Activated naive CD4-positive, alpha-beta T cell treated with anti-CD3 and anti-CD28 coated beads, Interleukin-2, amount 50 U/mL, for 24 hours (primary cell): ENCODE results near the gene PUS7.
"Not testable (repeated sequence)": the region's sequence is repeated elsewhere in the genome, so short reads cannot be mapped to it uniquely, and the experiment has no call there.

Experiments
- H3K27ac Mint-ChIP-seq: one replicate; pipeline ENCODE4 v1.8.0; 2021; ENCODE audit warnings: mild to moderate bottlenecking, mixed read lengths
- H3K27me3 Mint-ChIP-seq: one replicate; pipeline ENCODE4 v1.8.0; 2021; ENCODE audit warnings: mixed read lengths
- H3K36me3 Mint-ChIP-seq: one replicate; pipeline ENCODE4 v1.8.0; 2021; ENCODE audit warnings: mixed read lengths
- H3K4me1 Mint-ChIP-seq: one replicate; pipeline ENCODE4 v1.8.0; 2021; ENCODE audit warnings: mixed read lengths
- H3K4me3 Mint-ChIP-seq: one replicate; pipeline ENCODE4 v1.8.0; 2021; ENCODE audit warnings: mild to moderate bottlenecking, mixed read lengths
- H3K9me3 Mint-ChIP-seq: one replicate; pipeline ENCODE4 v1.8.0; 2021; ENCODE audit warnings: mixed read lengths

PUS7 gene

GRCh38 chr7:105473163-105473562 is 48.9 kb downstream of the PUS7 start:
- Mint-ChIP-seq H3K36me3 (peaks cover 18% of the 10 kb centered on the region), H3K4me1 (no peaks in the 10 kb centered on the region), H3K9me3 (no peaks in the 10 kb centered on the region), H3K4me3 (no peak overlapping the region), H3K27ac (no peak overlapping the region), H3K27me3 (no peaks in the 10 kb centered on the region)

DNA sequence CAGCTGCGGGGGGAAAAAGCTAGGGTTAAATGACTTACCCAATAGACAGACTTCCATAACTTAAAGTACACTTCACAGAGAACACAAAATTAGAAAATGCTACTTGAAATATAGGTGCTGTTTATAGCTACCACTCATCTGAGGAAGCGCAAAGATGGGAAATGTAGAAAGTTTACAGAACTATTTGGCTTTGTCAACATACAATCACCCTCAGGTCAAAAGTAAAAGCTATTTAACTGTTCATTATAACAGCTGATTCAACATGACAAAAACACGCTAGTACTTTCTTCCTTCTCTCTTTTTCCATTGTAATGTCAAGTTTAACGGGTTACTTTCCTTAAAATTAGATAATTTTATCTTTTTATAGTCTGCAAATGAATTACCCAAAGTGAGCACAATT is 51.2 kb downstream of the PUS7 start:
- no peak overlapping the region for H3K27ac Mint-ChIP-seq
- H3K27me3 Mint-ChIP-seq, result no peaks in the 10 kb centered on the region
- no peaks in the 10 kb centered on the region for H3K4me1 Mint-ChIP-seq
- no peaks in the 10 kb centered on the region for H3K9me3 Mint-ChIP-seq
- H3K4me3 Mint-ChIP-seq, result no peak overlapping the region
- peaks cover 17% of the 10 kb centered on the region for H3K36me3 Mint-ChIP-seq

DNA sequence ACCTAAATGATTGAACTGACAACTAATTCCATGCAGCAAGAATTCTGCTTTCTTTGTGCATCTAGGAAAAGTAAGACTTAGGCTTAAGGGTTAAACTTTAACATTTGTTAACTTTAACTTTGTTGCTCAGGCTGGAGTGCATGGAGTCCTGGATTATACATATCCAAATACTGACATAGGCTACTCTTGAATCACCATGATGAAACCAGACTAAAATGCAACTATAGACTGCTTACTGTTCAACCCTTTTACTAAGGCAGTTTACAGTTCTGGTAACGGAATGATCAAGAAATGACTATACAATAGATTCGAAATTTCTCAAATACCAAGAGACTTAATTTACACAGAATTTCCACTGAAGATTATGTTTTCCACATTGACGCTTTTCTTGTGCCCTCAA is 52.0 kb downstream of the PUS7 start:
- Mint-ChIP-seq H3K36me3 (peaks cover 14% of the 10 kb centered on the region), H3K27ac (no peak overlapping the region), H3K9me3 (no peaks in the 10 kb centered on the region), H3K4me1 (no peaks in the 10 kb centered on the region), H3K4me3 (no peak overlapping the region), H3K27me3 (no peaks in the 10 kb centered on the region)

- H3K9me3 Mint-ChIP-seq, result no peaks in the 10 kb centered on the region
- H3K27ac Mint-ChIP-seq, result no peak overlapping the region
- peaks cover 13% of the 10 kb centered on the region for H3K36me3 Mint-ChIP-seq
- H3K4me3 Mint-ChIP-seq, result no peak overlapping the region
- no peaks in the 10 kb centered on the region for H3K27me3 Mint-ChIP-seq
- no peaks in the 10 kb centered on the region for H3K4me1 Mint-ChIP-seq
Measured at GRCh38 chr7:105462765-105463420, 59.2 kb downstream of the PUS7 start.

- H3K36me3 Mint-ChIP-seq, result peaks cover 11% of the 10 kb centered on the region
- H3K27ac Mint-ChIP-seq, result no peak overlapping the region
- no peaks in the 10 kb centered on the region for H3K4me1 Mint-ChIP-seq
- no peak overlapping the region for H3K4me3 Mint-ChIP-seq
- no peaks in the 10 kb centered on the region for H3K9me3 Mint-ChIP-seq
- H3K27me3 Mint-ChIP-seq, result no peaks in the 10 kb centered on the region
Measured at GRCh38 chr7:105461518-105461917, 60.6 kb downstream of the PUS7 start.

DNA sequence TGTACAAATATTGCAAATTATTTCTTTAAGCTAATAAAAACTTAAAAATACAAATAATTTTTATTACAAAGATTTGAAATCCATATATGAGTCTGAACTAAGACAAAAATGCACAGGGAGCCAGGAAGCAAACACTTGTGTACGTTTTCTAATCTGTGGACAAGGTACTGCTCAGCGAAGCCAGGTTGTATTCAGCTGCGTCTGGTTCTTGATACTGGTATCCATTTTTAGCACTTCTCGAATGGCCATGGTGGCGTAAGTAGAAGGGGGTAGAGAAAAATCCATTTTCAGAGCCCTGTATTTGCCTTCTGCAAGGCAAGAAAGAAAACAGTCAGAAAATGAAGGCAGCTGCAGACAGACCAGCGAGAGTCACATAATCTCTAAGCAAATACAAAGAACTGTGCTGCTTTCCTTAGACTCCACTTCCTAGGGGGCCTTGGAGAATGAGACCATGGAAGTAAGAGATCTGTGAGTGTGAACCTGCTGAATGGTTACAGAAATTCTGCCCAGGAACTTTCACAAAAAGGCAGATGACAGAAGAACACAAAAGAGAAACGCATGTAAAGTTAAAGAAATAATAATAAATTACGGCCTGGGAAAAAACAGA is 64.3 kb downstream of the PUS7 start:
- no peak overlapping the region for H3K4me3 Mint-ChIP-seq
- no peaks in the 10 kb centered on the region for H3K4me1 Mint-ChIP-seq
- H3K9me3 Mint-ChIP-seq, result no peaks in the 10 kb centered on the region
- peaks cover 13% of the 10 kb centered on the region for H3K36me3 Mint-ChIP-seq
- no peaks in the 10 kb centered on the region for H3K27me3 Mint-ChIP-seq
- no peak overlapping the region for H3K27ac Mint-ChIP-seq

DNA sequence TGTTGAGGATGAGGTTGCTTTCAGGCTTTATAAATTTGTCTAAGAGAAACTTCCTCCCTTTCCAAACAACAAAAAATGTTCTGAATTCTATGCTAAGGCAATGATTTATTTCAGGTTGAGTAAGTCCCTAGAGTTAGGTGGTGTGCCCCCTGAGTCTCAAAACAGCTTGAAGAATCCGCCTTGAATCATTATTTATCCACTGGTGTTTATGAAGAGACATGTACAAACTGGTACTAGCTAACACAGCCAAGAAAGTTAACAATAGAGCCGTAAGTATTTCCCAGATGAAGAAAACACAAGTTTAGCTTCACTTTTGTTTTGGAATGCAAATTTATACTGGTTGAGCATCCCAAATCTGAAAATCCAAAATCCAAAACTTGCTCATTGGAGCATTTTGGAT is 67.2 kb downstream of the PUS7 start:
- H3K4me1 Mint-ChIP-seq, result no peaks in the 10 kb centered on the region
- H3K9me3 Mint-ChIP-seq, result no peaks in the 10 kb centered on the region
- no peak overlapping the region for H3K27ac Mint-ChIP-seq
- no peaks in the 10 kb centered on the region for H3K27me3 Mint-ChIP-seq
- H3K4me3 Mint-ChIP-seq, result no peak overlapping the region
- H3K36me3 Mint-ChIP-seq, result peaks cover 6% of the 10 kb centered on the region

GRCh38 chr7:105454095-105454747 is 67.8 kb downstream of the PUS7 start:
- no peaks in the 10 kb centered on the region for H3K27me3 Mint-ChIP-seq
- H3K27ac Mint-ChIP-seq, result no peak overlapping the region
- H3K9me3 Mint-ChIP-seq, result no peaks in the 10 kb centered on the region
- no peaks in the 10 kb centered on the region for H3K4me1 Mint-ChIP-seq
- H3K4me3 Mint-ChIP-seq, result no peak overlapping the region
- H3K36me3 Mint-ChIP-seq, result peaks cover 6% of the 10 kb centered on the region

DNA sequence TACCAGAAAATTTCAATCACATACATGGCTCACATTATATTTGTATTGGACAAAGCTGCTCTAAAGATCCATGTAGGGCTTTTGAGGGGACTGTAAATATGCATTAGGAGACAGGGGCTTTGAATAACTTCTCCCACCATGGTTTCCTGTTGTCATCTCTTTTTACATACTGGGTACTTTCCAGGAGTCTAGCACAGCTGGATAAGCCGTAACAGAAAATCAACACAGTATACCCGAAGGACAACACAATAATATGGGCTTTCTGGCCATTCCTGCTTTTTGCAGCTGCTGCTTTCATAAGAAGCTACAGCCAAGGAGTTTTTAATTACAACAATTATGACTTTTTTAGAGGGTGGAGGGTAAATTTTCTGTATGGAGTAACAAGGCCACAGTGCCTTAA is 70.0 kb downstream of the PUS7 start:
- peaks cover 8% of the 10 kb centered on the region for H3K4me1 Mint-ChIP-seq
- no peak overlapping the region for H3K4me3 Mint-ChIP-seq
- H3K27me3 Mint-ChIP-seq, result no peaks in the 10 kb centered on the region
- H3K27ac Mint-ChIP-seq, result no peak overlapping the region
- H3K9me3 Mint-ChIP-seq, result no peaks in the 10 kb centered on the region
- H3K36me3 Mint-ChIP-seq, result peaks cover 3% of the 10 kb centered on the region

DNA sequence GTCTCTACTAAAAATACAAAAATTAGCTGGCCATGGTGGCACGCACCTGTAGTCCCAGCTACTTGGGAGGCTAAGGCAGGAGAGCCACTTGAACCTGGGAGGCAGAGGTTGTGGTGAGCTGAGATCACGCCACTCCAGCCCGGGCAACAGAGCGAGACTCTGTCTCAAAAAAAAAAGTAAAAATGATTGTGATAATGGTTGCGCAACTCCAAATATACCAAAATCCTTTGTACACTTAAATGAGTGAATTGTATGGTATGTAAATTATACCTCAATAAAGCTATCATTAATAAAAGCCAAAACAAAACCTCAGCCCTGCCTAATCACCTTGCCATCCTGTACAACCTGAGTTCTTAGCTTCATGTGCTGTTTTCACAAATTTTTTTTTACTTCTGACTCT is 71.2 kb downstream of the PUS7 start:
- not testable (repeated sequence) for H3K9me3 Mint-ChIP-seq, H3K27ac Mint-ChIP-seq, H3K4me1 Mint-ChIP-seq, H3K36me3 Mint-ChIP-seq, H3K4me3 Mint-ChIP-seq, H3K27me3 Mint-ChIP-seq

GRCh38 chr7:105450177-105450861 is 71.8 kb downstream of the PUS7 start:
- peaks cover 8% of the 10 kb centered on the region for H3K4me1 Mint-ChIP-seq
- no peaks in the 10 kb centered on the region for H3K9me3 Mint-ChIP-seq

GRCh38 chr7:105448181-105448580 is 73.9 kb downstream of the PUS7 start:
- no peaks in the 10 kb centered on the region for H3K36me3 Mint-ChIP-seq
- H3K4me3 Mint-ChIP-seq, result no peak overlapping the region
- no peaks in the 10 kb centered on the region for H3K9me3 Mint-ChIP-seq
- no peak overlapping the region for H3K27ac Mint-ChIP-seq
- peaks cover 17% of the 10 kb centered on the region for H3K4me1 Mint-ChIP-seq
- no peaks in the 10 kb centered on the region for H3K27me3 Mint-ChIP-seq

More at GRCh38 chr7:105450177-105450861, 71.8 kb downstream of the PUS7 start:
- Mint-ChIP-seq H3K4me3 (no peak overlapping the region), H3K27ac (no peak overlapping the region), H3K27me3 (no peaks in the 10 kb centered on the region), H3K36me3 (no peaks in the 10 kb centered on the region)

DNA sequence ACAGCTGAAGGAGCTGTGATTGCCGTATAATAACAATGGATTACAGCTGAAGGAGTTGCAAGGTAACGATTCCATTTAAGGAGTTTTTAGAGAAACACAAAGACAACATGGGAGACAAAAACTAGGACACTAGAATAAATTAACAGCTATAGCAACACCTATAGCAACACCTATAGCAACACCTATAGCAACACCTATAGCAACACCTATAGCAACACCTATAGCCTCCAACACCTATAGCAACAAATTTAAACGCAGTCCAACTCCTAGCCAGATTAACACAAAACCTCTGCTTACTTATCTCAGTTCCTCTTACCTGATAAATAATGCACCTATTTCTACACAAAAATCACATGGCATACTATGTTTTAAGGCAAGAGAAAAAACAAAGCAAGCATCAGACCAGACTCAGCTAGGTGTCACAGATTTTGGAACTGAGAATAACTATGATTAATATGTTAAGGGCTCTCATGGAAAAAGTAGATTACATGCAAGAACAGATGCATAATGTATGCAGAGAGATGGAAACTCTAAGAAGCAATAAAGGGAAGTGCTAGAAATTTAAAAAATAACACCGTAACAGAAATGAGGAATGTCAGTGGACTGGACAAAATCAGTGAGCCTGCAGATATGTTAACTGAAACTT is 77.6 kb downstream of the PUS7 start:
- no peaks in the 10 kb centered on the region for H3K36me3 Mint-ChIP-seq
- no peaks in the 10 kb centered on the region for H3K27me3 Mint-ChIP-seq
- peaks cover 17% of the 10 kb centered on the region for H3K4me1 Mint-ChIP-seq
- H3K9me3 Mint-ChIP-seq, result no peaks in the 10 kb centered on the region
- no peak overlapping the region for H3K4me3 Mint-ChIP-seq
- no peak overlapping the region for H3K27ac Mint-ChIP-seq

- H3K9me3 Mint-ChIP-seq, H3K27ac Mint-ChIP-seq, H3K27me3 Mint-ChIP-seq, H3K36me3 Mint-ChIP-seq, H3K4me3 Mint-ChIP-seq, H3K4me1 Mint-ChIP-seq: not testable (repeated sequence)
Measured at GRCh38 chr7:105442214-105442613, 79.9 kb downstream of the PUS7 start.

GRCh38 chr7:105439174-105439893 is 82.7 kb downstream of the PUS7 start:
- H3K4me3 Mint-ChIP-seq, result no peak overlapping the region
- H3K27ac Mint-ChIP-seq, result no peak overlapping the region
- peaks cover under 1% of the 10 kb centered on the region for H3K4me1 Mint-ChIP-seq
- no peaks in the 10 kb centered on the region for H3K36me3 Mint-ChIP-seq
- no peaks in the 10 kb centered on the region for H3K9me3 Mint-ChIP-seq
- H3K27me3 Mint-ChIP-seq, result no peaks in the 10 kb centered on the region
